GM19324 (cell line): ENCODE measurements around the gene CBX7.
"Not testable (repeated sequence)": the region's sequence is repeated elsewhere in the genome, so short reads cannot be mapped to it uniquely, and the experiment has no call there.

Experiments used
- ATAC-seq: cut with Tn5 transposase; IDR thresholded peaks from one replicate; pipeline ENCODE4 v1.9.1; 2021; ENCODE audit warnings: mild to moderate bottlenecking, moderate library complexity; ENCODE audit not compliant: unreplicated experiment, low FRiP score

The CBX7 gene

DNA sequence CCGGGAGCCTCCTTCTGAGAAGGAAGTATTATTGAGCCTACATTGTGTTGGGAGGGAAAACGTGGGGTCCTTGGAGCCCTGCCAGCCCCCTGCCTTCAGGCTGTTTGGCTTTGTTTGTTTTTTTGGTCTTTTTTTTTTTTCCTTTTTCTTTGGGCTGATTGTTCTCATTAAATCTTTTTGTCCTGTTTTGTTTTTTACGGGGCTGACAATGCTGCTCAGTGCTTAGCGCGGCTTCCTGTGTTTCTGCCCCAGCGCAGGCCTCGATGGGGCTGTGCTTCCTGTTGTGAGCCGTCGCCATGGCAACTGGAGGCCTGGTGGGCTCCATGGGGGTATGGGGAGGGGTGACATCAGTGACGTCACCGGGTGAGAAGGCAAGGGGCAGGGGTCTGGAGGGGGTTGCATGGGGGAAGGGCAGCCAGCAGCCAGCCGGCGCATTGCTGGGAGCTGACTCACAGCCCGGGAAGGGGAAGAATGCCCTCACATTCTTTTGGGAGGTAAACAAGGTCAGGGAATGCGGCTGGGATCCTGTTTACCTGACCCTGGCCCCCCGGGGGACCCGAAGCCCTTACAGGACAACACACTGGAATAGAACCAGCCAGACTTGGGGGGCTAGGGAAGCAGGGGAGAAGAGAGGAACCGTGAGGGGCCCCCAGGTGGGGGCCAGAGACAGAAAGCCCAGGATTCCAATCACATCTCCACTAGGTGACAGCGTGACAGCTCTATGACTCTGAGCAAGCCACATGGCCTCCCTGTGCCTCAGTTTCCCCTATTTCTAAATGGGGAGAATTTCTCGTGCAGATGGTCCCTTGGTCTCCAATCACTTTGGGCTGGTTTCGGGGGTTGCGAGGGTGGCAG lies 22.2 kb upstream of the CBX7 start:
- no peak for ATAC-seq

DNA sequence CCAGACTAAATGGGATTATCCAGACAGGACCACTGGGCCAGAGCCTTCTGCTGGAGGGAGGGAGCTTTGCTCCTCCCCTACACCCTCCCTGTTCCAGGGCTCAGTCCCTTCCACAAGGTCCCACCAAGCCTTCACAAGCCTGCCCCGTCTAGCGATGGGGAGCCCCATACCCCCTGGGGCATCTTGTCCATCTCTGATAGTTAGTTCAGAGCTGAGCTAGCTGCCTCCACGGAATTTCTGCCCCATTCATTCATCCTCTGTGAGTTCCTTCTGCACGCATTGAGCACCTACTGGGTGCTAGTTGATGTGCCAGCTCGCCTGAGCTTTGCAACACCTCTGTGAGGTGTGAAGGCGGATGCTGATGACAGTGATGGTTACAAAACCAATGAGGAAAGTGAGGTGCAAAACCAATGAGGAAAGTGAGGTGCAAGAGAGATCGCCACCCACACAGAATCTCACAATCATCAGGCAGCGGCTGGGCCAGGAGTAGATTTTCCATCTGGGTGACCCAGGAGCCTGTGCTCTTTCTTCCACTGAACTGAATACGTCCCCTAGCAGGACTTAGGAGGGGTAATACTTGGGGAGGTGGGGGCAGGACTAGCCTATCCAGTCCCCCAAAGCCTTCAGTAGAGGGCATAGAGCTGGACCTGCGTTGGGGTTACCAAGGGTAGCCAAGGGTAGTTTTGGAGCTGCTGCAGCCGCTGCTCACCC lies 21.5 kb upstream of the CBX7 start:
- no peak for ATAC-seq

DNA sequence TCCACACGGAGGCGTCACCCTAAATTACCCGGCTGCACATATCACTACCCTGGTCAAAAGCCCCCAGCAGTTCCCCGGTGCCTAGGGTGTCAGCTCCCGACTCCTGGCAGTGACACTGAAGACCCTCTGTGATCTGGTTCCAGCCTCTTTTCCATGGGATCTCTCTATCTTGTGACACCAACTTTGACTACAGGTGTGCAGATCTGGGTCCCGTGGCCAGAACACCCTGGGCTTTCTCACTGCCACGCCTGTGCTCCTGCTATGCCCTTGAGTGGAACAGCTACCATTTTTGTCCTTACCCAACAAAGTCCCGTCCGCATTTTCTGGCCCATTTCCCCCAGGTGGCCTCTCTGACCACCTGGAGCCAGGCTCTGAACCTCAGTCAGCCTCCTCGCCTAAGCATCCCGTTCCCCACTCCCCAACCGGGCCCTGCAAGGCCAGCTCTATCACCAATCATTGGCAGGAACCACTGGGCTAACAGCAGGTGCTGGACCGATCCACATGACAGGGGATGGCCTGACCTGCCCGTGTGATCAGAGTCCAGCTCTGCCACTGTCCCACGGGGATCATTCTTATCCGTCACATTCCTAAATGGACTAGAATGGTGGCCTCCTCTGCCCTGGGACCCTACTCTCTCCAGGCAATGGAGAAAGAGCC lies 20.7 kb upstream of the CBX7 start:
- no peak for ATAC-seq

DNA sequence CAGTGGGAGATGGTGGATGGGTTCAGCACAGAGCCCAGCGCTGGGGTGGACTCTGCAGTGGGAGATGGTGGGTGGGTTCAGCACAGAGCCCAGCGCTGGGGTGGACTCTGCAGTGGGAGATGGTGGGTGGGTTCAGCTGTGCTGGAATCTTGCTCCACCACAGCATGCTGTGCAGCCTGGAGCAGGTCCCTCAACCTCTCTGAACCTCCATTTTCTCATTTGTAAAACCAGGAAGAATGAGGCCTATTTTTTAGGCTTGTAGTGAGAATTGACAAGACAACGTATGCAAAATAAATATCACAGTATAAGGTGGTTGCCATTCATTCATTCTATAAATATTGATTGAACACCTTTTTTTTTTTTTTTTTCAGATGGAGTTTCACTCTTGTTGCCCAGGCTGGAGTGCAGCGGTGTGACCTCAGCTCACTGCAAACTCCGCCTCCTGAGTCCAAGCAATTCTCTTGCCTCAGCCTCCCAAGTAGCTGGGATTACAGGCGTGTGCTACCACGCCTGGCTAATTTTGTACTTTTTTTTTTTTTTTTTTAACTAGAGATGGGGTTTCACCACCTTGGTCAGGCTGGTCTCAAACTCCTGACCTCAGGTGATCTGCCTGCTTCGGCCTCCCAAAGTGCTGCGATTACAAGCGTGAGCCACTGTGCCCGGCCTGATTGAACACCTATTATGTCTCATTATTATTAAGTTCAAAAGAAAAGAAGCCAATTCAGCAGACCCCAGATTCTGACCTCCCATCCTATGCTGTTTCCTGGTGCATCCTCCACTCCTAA lies 20.0 kb upstream of the CBX7 start:
- ATAC-seq, result not testable (repeated sequence)

GRCh38 chr22:39171623-39172264 lies 19.3 kb upstream of the CBX7 start:
- ATAC-seq, result no peak

DNA sequence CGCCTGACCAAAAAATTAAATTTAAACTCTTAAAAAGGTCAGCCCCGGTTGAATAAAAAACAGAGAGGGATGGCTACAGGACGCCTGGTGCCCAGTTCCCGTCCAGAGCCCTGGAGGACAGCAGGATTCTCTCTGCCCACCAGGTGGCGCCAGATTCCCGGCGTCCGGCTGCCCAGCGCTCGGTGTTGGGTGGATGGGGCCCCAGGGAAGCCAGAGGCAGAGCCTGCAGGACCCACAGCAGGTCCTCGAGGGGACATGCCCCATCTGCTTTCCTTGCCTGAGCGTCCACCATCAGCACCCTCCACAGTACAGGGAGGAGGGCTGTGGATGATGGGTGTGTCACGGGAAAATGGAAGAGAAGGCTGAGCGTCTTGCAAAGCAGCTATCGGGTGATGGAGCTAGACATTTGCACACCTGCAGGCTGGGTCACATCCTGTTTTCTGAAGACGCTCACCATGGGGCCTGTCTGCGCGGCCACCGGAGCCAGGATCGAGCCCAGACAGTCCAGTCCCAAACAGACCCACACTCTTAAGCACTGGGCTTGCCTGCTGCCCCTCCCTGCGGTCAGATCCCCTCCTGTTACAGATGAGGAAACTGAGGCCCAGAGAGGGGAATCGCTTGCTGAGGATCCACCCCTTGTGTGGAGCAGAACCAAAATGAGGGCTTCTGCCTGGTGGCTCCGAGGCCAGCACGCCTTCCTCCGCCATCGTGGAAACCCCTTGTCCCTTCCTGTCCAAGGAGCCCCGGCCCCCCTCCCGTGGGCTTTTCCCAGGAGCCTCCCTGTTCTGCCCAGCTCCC lies 18.5 kb upstream of the CBX7 start:
- peak; percentile 58 for ATAC-seq

DNA sequence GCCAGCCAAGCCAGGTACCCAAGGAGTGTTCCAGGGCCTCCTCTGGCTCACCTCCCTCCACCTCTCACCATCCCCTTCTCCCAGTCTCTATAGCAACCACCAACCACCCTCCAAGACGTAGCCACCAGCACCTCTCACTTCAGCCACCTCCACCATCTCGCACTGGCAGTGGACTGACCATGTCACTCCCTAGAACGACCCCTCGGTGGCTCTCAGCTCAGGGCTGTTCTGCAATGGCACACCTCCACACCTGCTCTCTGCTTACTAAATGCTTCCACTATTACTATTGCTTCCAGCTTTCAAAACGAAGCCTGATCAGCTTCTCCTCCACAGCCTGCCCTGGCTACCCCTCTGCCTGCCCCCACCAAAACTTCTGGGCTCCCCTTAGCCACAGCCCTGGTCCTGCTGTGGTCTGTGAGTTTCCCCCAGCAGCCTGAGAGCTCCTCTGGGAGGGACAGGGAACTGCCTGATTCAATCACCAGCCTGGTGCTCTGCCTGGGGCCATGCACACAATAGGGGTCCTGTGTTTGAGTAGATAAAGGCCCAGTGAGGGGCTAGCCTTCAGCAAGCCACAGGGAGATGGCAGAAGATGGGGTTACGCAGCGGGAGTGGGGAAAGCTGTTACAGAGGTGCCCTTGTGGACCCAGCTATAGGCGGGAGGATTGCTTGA lies 17.5 kb upstream of the CBX7 start:
- ATAC-seq, result no peak

- ATAC-seq, result no peak
Observed at GRCh38 chr22:39166547-39166946, 14.1 kb upstream of the CBX7 start.

DNA sequence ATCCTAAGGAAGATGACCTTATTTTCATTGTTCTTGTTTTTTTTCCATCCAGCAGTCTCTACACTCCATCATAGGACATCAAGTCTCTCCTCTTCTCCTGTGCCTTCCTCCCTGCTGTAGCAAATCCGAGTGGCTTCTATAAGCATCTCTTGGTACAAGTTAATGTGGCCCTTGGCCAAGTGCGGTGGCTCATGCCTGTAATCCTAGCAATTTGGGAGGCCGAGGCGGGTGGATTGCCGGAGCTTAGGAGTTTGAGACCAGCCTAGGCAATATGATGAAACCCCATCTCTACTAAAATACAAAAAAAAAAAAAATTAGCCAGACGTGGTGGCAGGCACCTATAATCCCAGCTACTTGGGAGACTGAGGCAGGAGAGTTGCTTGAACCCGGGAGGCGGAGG lies 3.6 kb upstream of the CBX7 start:
- ATAC-seq, result not testable (repeated sequence)

DNA sequence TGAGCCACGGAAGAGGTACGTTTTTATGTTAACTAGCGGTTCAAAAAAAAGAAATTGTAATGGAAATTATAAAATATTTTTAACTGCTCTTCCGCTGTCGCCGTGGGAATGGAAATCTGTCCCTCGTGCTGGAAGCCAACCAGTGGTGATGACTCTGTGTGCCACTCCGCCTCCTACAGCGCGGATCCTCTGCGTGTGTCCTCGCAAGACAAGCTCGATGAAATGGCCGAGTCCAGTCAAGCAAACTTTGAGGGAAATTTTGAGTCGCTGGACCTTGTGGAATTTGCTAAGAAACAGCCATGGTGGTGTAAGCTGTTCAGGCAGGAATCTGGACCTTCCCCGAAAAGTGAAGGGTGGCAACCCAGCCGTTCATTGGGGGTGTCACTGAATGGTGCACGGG lies 2.9 kb upstream of the CBX7 start:
- no peak for ATAC-seq

DNA sequence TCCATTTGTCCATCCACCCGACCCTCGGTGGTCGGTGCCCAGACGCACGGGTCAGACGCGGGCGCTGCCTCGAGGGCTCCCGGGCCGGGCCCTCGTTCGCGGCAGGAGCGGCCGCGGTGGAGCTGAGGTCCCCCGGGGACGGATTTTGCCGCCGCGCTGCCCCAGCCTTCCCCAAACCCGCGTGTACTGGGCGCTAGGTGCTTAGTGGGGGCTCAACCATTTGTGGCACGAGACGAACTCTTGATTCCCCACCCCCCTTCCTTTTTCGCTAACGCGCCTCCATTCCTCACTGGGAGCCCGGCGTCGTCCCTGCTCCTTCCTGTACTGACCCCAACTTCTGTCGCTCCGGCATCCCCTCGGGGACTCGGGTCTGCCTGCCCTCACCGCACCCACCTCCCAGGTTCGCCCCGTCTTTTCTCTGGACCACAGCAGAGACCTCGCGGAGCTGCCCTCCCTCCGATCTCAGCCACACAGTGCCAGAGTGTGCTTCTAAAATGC lies 789 bp upstream of the CBX7 start:
- no peak for ATAC-seq

DNA sequence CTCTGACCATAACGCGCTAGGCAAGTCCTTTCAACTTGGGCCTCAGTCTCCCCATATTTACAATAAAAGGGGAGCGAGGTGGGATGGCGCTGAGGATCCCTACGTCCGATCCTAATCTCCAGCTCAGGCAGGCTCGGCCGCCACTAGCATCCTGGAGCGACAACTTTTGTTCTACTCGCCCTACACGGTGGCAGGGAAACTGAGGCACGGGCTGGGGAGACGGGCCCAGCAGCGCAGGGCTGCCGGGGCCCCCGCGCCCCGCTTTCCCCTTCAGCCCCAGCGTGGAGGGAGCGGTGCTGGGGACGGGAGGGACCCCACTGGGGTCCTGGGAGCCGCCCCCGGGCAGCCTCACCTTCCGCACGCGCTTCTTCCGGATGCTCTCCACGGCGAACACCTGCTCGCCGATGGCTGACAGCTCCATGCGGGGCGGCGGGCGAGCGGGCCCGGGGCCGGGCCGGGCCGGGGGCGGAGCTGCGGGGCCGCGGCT lies 413 bp downstream of the CBX7 start:
- ATAC-seq, result no peak

GRCh38 chr22:39151329-39151975 lies 1.0 kb downstream of the CBX7 start:
- no peak for ATAC-seq

GRCh38 chr22:39150848-39151215 lies 1.6 kb downstream of the CBX7 start:
- ATAC-seq, result no peak

DNA sequence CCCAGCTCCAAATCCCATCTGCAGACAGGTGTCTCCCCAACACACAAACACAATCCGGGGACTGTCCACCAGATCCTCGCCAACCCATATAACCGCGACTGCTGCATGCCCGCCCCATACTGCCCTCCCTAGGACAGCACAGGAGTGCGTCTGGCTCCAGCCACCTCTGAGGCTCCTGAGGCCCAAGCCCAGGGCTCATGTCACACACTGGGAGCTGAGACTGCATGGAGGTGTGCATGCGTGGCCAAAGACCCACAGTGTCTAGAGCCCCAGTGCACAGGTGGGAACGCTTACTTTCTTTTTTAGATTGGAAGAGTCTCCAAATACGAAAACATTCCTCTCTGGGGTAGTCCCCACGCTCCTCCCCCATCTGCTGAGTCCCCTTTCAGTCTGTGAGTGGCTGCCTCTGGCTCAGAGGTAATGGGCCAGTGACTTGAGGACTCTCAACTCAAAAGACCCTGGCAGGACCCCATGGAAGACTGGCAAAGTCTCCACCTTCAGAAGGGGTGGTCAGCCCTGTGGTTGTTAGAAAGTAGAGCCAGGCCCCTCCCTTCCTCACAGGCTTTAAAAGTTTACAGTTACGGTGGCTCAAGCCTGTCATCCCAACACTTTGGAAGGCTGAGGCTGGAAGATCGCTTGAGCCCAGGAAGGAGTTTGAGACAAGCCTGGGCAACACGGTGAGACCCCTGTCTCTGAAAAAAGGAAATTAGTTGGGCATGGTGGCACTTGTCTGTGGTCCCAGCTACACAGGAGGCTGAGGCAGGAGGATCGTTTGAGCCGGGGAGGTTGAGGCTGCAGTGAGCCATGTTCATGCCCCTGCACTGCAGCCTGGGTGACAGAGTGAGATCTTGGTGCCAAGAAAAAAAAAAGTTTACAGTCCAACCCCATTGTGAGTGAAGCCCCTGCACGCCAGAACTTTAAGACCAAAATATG lies 2.3 kb downstream of the CBX7 start:
- ATAC-seq, result no peak

DNA sequence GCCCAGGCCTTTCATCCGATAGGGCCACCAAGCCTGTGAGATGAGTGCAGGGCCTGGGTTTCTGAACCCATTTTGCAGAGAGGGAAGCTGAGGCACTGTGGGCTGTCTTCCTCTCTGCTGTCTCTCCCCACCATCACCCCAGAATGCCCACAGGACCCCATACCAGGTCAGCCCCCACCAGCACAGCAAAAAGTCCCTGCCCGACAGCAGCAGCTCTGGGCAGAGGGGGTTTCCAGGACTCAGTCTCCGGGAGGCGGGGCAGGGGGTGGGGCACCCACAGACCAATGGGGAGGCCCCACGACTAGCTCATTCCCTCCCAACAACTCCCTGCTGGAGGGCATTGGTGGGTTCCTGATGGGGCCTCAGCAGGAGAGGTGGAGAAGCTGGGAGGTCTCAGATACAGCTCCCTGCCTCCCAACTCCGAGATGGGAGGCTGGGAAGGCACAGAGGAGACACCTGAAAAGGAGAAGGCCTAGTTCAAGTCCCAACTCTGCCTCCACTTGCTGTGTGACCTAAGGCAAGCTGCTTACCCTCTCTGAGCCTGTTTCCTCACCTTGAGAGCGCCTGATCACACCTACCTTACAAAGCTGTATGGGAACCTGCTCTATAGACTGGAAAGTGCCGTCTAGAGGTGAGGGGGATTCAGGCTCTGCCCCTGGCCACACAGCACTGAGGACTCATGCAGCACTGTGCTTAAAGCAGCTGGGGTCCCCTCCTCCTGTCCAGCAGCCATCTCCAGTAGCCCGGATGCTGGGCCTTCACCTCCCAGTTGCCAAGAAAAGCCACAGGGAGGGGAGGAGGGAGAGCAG lies 3.5 kb downstream of the CBX7 start:
- no peak for ATAC-seq
